Peyer's patch (tissue), 4 donors: ENCODE results near the gene HPSE2.

ENCODE experiments used
- POLR2A ChIP-seq, 2 donors: fragments of 450-650 bp; IDR thresholded peaks; one replicate each; pipeline ENCODE4 v1.5.1; 2017; ENCODE audit warnings: antibody characterized with exemption in 2 of 2, mild to moderate bottlenecking in 2 of 2, moderate library complexity in 2 of 2
- TF ChIP-seq, protein P1 (sequence below), 6 experiments: fragments of 450-650 bp in 4 of 6; fragments of 200-600 bp in 2 of 6; sonication (generic) in 1 of 6; IDR thresholded peaks; one replicate each; pipeline ENCODE4 v1.5.1; 2017 to 2019; ENCODE audit warnings: antibody characterized with exemption in 6 of 6, mild to moderate bottlenecking in 3 of 6, moderate library complexity in 1 of 6

DNA sequence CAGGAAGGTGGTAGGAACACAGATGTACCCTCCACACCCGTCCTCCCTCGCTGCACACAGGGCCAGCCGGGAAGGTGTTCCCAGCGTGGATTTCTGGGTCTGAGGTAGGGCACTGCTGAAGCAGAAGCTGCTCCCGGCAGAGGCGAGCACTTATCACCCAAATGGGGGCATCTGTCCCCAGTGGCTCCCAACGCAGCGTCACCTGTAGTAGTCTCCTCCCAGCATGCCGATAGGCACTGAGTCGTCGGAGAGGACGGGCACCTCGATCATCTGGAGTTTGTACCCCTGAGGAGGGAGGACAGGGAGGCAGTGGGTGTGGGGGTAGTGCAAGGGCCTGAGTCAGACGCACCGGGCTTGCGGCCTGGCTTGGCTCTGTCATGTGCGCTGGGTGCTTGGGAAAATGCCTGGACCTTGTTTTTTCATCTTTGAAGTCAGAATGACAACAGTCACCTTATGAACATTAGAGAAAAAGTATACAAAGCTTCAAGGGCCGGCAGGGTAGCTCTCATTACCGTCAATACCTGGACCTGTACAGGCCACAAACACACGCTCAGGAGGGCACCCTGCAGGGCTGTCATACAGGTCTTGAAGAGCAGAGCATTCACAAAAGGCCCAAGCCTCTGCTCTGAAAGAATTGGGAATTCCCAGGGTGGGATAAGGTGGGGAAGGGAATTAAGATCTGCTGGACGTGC is 817.5 kb downstream of the HPSE2 start:
- TF ChIP-seq, protein P1, sequence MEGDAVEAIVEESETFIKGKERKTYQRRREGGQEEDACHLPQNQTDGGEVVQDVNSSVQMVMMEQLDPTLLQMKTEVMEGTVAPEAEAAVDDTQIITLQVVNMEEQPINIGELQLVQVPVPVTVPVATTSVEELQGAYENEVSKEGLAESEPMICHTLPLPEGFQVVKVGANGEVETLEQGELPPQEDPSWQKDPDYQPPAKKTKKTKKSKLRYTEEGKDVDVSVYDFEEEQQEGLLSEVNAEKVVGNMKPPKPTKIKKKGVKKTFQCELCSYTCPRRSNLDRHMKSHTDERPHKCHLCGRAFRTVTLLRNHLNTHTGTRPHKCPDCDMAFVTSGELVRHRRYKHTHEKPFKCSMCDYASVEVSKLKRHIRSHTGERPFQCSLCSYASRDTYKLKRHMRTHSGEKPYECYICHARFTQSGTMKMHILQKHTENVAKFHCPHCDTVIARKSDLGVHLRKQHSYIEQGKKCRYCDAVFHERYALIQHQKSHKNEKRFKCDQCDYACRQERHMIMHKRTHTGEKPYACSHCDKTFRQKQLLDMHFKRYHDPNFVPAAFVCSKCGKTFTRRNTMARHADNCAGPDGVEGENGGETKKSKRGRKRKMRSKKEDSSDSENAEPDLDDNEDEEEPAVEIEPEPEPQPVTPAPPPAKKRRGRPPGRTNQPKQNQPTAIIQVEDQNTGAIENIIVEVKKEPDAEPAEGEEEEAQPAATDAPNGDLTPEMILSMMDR (IDR thresholded peaks at IDR 0.05): no peak
- TF ChIP-seq POLR2A (IDR thresholded peaks at IDR 0.05): no peak
